ENCODE results near the gene MC1R.

DNA sequence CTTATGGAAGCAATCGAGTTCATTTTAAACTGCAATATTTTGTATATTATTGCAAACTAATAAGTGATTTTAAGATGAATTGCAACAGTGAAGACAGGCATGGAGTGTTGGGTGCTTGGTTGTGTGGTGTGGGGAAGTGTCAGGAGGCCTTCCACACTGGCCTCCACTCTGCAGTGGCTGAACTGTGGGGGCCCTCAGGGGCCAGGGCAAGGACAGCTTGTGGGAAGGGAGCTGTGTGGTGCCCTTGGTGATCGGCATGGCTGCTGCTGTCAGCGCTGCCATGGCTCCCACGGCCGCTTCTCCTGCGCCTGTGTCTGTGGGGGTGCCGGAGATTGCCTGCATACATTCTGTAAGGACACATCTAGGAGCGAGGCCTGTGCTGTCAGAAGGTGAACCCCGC lies 26.0 kb upstream of the MC1R start:
- TF ChIP-seq, protein P1, sequence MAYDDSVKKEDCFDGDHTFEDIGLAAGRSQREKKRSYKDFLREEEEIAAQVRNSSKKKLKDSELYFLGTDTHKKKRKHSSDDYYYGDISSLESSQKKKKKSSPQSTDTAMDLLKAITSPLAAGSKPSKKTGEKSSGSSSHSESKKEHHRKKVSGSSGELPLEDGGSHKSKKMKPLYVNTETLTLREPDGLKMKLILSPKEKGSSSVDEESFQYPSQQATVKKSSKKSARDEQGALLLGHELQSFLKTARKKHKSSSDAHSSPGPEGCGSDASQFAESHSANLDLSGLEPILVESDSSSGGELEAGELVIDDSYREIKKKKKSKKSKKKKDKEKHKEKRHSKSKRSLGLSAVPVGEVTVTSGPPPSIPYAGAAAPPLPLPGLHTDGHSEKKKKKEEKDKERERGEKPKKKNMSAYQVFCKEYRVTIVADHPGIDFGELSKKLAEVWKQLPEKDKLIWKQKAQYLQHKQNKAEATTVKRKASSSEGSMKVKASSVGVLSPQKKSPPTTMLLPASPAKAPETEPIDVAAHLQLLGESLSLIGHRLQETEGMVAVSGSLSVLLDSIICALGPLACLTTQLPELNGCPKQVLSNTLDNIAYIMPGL (CRISPR knock-in tag; IDR thresholded peaks at IDR 0.05; ENCODE audit: borderline replicate concordance): no peak
- TF ChIP-seq, protein P2, sequence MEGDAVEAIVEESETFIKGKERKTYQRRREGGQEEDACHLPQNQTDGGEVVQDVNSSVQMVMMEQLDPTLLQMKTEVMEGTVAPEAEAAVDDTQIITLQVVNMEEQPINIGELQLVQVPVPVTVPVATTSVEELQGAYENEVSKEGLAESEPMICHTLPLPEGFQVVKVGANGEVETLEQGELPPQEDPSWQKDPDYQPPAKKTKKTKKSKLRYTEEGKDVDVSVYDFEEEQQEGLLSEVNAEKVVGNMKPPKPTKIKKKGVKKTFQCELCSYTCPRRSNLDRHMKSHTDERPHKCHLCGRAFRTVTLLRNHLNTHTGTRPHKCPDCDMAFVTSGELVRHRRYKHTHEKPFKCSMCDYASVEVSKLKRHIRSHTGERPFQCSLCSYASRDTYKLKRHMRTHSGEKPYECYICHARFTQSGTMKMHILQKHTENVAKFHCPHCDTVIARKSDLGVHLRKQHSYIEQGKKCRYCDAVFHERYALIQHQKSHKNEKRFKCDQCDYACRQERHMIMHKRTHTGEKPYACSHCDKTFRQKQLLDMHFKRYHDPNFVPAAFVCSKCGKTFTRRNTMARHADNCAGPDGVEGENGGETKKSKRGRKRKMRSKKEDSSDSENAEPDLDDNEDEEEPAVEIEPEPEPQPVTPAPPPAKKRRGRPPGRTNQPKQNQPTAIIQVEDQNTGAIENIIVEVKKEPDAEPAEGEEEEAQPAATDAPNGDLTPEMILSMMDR (IDR thresholded peaks at IDR 0.05): no peak
- TF ChIP-seq TP53 (CRISPR knock-in tag; IDR thresholded peaks at IDR 0.05): no peak
- TF ChIP-seq EP300 (IDR thresholded peaks at IDR 0.05): no peak
- no peak for TF ChIP-seq POLR2A (IDR thresholded peaks at IDR 0.05; ENCODE audit: low read length)
- TF ChIP-seq HDAC2 (IDR thresholded peaks at IDR 0.05): no peak
- TF ChIP-seq RCOR1 (IDR thresholded peaks at IDR 0.05; ENCODE audit: low read depth, low read length): no peak

Measured in A549 (cell line).